Esophagus muscularis mucosa (tissue), 4 donors: ENCODE results near the gene RAG2. TPM values are rescaled to one million over a fixed set of nuclear protein-coding genes. Genes with fewer than 3 reads are reported as not detected.

Source experiments
- DNase-seq: peaks from one replicate; pipeline ENCODE4 v3.0.0-alpha.2; 2017; ENCODE audit errors: extremely low spot score
- H3K27ac ChIP-seq, 4 donors: fragments of 200-600 bp; sonication (generic); replicated peaks in 1 of 4; 1 replicate in 3 of 4; 2 replicates in 1 of 4; pipeline ENCODE4 v1.5.1; 2016 to 2019; ENCODE audit warnings: mild to moderate bottlenecking in 1 of 4
- H3K27me3 ChIP-seq, 4 donors: fragments of 200-600 bp; sonication (generic); one replicate each; pipeline versions ENCODE4 v1.5.1 to v1.6.0; 2016 to 2019
- H3K36me3 ChIP-seq, 4 donors: fragments of 200-600 bp; sonication (generic); one replicate each; pipeline ENCODE4 v1.5.1; 2016 to 2019
- H3K4me1 ChIP-seq, 4 donors: fragments of 200-600 bp; sonication (generic); one replicate each; pipeline ENCODE4 v1.5.1; 2016 to 2019
- H3K4me3 ChIP-seq, 4 donors: fragments of 200-600 bp; sonication (generic); 1 replicate in 2 of 4; 2 replicates in 2 of 4; pipeline ENCODE4 v1.5.1; 2016 to 2019; ENCODE audit warnings: mild to moderate bottlenecking in 4 of 4, moderate library complexity in 1 of 4
- H3K9me3 ChIP-seq, 4 donors: fragments of 200-600 bp; sonication (generic); 1 replicate in 3 of 4; 2 replicates in 1 of 4; pipeline ENCODE4 v1.5.1; 2016 to 2019
- CTCF ChIP-seq, 3 experiments: fragments of 200-600 bp in 2 of 3; fragments of 450-650 bp in 1 of 3; sonication (generic) in 2 of 3; IDR thresholded peaks; one replicate each; pipeline ENCODE4 v1.5.1; 2017 to 2019; ENCODE audit warnings: antibody characterized with exemption in 3 of 3, mild to moderate bottlenecking in 2 of 3, moderate library complexity in 1 of 3
- EP300 ChIP-seq: sonication (generic); formaldehyde crosslinking; IDR thresholded peaks from one replicate; pipeline ENCODE4 v1.6.1; 2017; ENCODE audit warnings: antibody characterized with exemption
- POLR2A ChIP-seq: fragments of 450-650 bp; IDR thresholded peaks from one replicate; pipeline ENCODE4 v1.6.1; 2017; ENCODE audit warnings: antibody characterized with exemption, moderate library complexity, mild to moderate bottlenecking, low read depth
- POLR2AphosphoS5 ChIP-seq, 2 donors: sonication (generic); formaldehyde crosslinking; IDR thresholded peaks; one replicate each; pipeline ENCODE4 v1.6.1; 2017; ENCODE audit warnings: antibody characterized with exemption in 2 of 2
- WGBS: methylation state at CpG from one replicate; pipeline ENCODE4 v1.1.5; 2018; 5-methylcytosine and 5-hydroxymethylcytosine counted together
- intact Hi-C: fragments of 100-400 bp; cut with DNase I; formaldehyde crosslinking; loops from one replicate; pipeline ENCODE4 v1.15.1; 2023
- total RNA-seq, 4 donors: library from RNA; depleted of rRNA; stranded (reverse); fragments of >200 nt; gene quantifications; one replicate each; pipeline versions ENCODE4 v1.1.0 to v1.2.1, GENCODE V29; 2016

The RAG2 gene
- total RNA-seq, 4 donors from 2014 or later, result not detected

GRCh38 chr11:36591433-36591832 is 6.6 kb downstream of the RAG2 start:
- Histone ChIP-seq H3K9me3 (no peaks in the 10 kb centered on the region), H3K36me3 (no peaks in the 10 kb centered on the region), H3K27ac (no peak overlapping the region), H3K27me3 (peaks cover 0 to 11% (median 0%) of the 10 kb centered on the region in 4 donors), H3K4me3 (no peak overlapping the region), H3K4me1 (peaks cover 9 to 11% (median 11%) of the 10 kb centered on the region in 4 donors)
- intact Hi-C loops, result no loop called here
- TF ChIP-seq POLR2A (no peak), EP300 (no peak), CTCF (IDR thresholded peaks at IDR 0.05) (no peak), POLR2AphosphoS5 (IDR thresholded peaks at IDR 0.05) (no peak)
- WGBS, result 38% methylated on average over 1 of the region's 1 CpG
- no peak for DNase-seq

GRCh38 chr11:36590513-36590912 is 7.5 kb downstream of the RAG2 start:
- 49% methylated on average over 4 of the region's 4 CpGs for WGBS

GRCh38 chr11:36588099-36588498 is 9.9 kb downstream of the RAG2 start:
- Histone ChIP-seq H3K4me1 (no peaks in the 10 kb centered on the region), H3K4me3 (no peak overlapping the region), H3K9me3 (no peaks in the 10 kb centered on the region), H3K27ac (no peak overlapping the region), H3K36me3 (no peaks in the 10 kb centered on the region), H3K27me3 (peaks cover 0 to 11% (median 0%) of the 10 kb centered on the region in 4 donors)
- TF ChIP-seq POLR2AphosphoS5 (IDR thresholded peaks at IDR 0.05) (no peak), POLR2A (no peak), EP300 (no peak), CTCF (IDR thresholded peaks at IDR 0.05) (no peak)
- WGBS, result 52% methylated on average over 1 of the region's 1 CpG
- intact Hi-C loops, result no loop called here
- DNase-seq, result no peak

More at GRCh38 chr11:36590513-36590912, 7.5 kb downstream of the RAG2 start:
- H3K27ac ChIP-seq, result no peak overlapping the region
- peaks cover 0 to 11% (median 0%) of the 10 kb centered on the region in 4 donors for H3K27me3 ChIP-seq
- intact Hi-C loops, result no loop called here
- H3K4me3 ChIP-seq, result no peak overlapping the region
- H3K9me3 ChIP-seq, result no peaks in the 10 kb centered on the region
- H3K36me3 ChIP-seq, result no peaks in the 10 kb centered on the region
- TF ChIP-seq EP300, result no peak
- no peak for TF ChIP-seq POLR2A
- no peak for TF ChIP-seq POLR2AphosphoS5 (IDR thresholded peaks at IDR 0.05)
- no peak for TF ChIP-seq CTCF (IDR thresholded peaks at IDR 0.05)
- peaks cover 6 to 8% (median 6%) of the 10 kb centered on the region in 4 donors for H3K4me1 ChIP-seq
- DNase-seq, result no peak

GRCh38 chr11:36586543-36586942 is 11.5 kb downstream of the RAG2 start:
- TF ChIP-seq CTCF (IDR thresholded peaks at IDR 0.05) (no peak), EP300 (no peak), POLR2A (no peak), POLR2AphosphoS5 (IDR thresholded peaks at IDR 0.05) (no peak)
- peaks cover 0 to 7% (median 0%) of the 10 kb centered on the region in 4 donors for H3K27me3 ChIP-seq
- intact Hi-C loops, result no loop called here

GRCh38 chr11:36583667-36584066 is 14.4 kb downstream of the RAG2 start:
- H3K4me3 ChIP-seq, result no peak overlapping the region
- no peaks in the 10 kb centered on the region for H3K36me3 ChIP-seq
- no peak overlapping the region for H3K27ac ChIP-seq
- no peak for DNase-seq
- no peaks in the 10 kb centered on the region for H3K9me3 ChIP-seq
- intact Hi-C loops, result no loop called here
- H3K4me1 ChIP-seq, result no peaks in the 10 kb centered on the region
- 62% methylated on average over 3 of the region's 3 CpGs for WGBS
- TF ChIP-seq CTCF (IDR thresholded peaks at IDR 0.05), result no peak
- no peak for TF ChIP-seq POLR2A
- no peak for TF ChIP-seq EP300
- TF ChIP-seq POLR2AphosphoS5 (IDR thresholded peaks at IDR 0.05), result no peak
- H3K27me3 ChIP-seq, result no peaks in the 10 kb centered on the region

More at GRCh38 chr11:36586543-36586942, 11.5 kb downstream of the RAG2 start:
- no peak overlapping the region for H3K27ac ChIP-seq
- H3K36me3 ChIP-seq, result no peaks in the 10 kb centered on the region
- DNase-seq, result no peak
- H3K4me1 ChIP-seq, result no peaks in the 10 kb centered on the region
- no peak overlapping the region for H3K4me3 ChIP-seq
- H3K9me3 ChIP-seq, result no peaks in the 10 kb centered on the region
